ENCODE measurements around the gene ASAP3.
"Not testable (repeated sequence)": the region's sequence is repeated elsewhere in the genome, so short reads cannot be mapped to it uniquely, and the experiment has no call there.

Gene ASAP3

DNA sequence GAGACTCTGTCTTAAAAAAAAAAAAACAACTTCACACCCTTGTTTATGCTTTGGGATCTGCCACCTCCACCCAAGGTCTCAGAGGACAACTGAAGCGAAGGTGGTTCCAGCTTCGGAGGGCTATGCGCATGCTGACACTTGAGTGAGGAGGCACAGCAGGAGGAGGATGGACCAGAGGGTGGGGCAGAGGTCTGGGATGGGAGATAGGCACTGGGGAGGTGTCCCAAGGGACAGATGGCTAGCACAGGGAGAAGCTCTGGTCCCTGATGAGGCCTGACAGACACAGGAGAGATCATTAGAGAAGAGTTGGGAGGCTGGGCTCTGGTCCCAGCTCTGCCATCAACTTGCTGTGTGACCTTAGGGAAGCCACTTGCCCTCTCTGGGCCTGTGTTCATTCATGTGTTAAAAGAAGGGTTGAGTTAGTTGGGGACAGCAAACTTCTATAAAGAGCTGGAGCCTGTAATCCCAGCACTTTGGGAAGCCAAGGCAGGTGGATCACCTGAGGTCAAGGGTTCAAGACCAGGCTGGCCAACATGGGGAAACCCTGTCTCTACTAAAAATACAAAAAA lies 30.2 kb upstream of the ASAP3 start:
- DNase-seq, result no peak

DNA sequence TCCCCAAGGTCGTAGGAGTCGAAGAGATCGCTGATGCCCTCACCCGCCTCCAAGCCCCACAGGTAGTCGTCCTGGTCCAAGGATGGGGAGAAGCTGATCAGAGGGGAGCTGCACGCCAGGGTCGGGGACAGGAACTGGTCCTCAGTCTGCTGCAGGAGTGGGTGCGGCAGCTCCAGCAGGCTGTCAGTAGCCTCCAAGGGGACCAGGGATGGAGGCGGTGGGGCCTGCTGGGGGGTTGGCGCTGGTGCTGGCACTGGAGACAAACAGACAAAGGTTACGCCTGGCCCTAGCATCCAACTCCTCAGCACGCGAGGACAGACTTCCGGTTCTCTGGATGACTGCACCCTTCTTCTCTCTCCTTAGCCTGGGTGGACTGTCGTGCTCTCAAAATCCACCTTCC lies 25.9 kb upstream of the ASAP3 start:
- DNase-seq, result no peak

DNA sequence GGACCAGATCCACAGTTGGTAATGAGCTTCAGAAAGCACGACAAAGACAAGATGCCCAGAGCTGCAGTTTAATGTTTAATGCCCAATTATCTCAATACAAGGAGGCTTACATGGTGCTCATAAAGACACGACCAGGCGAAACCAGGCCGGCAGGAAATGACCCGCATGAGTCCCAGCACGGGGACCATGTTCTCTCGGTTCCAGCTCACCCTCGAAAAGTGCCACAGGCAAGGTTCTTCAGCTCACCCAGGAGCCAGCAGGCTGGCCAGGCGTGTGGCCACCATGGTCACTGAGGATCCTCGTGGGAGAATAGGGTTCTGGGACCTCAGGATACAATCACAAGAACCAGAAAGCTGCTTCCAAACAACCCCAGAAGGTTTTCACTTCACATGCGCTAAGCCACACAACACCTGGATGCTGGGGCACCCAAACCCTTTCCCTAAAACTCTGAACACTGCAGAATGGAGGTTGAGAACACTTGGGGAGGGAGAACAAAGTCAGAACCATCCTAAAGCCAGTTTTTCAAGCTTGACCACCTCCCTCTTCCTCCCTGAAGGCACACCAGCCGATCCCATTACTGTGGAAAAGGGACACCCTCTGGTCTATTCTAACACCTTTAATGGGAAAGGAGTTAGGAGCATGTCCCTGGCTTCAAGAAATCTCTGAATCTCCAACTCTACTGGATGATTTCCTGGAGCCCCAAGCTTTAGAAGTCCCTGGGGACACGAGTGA lies 22.6 kb upstream of the ASAP3 start:
- DNase-seq, result no peak

DNA sequence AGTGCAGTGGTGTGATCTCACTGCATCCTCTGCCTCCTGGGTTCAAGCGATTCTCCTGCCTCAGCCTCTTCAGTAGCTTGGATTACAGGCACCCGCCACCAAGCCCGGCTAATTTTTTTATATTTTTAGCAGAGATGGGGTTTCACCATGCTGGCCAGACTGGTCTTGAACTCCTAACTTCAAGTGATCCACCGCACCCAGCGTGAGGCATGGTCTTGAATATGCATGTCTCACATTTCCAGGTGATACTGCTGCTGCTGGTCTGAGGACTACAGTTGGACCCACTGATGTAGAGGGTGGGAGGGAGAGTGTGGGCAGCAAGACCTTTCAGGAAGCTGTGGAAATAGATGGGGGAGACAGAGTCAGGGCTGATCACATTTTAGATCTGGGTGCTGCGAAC lies 21.9 kb upstream of the ASAP3 start:
- DNase-seq, result no peak

DNA sequence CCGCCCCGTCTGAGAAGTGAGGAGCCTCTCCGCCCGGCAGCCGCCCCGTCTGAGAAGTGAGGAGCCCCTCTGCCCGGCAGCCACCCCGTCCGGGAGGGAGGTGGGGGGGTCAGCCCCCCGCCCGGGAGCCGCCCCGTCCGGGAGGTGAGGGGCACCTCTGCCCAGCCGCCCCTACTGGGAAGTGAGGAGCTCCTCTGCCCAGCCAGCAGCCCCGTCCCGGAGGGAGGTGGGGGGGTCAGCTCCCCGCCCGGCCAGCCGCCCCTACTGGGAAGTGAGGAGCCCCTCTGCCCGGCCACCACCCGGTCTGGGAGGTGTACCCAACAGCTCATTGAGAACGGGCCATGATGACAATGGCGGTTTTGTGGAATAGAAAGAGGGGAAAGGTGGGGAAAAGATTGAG lies 20.2 kb upstream of the ASAP3 start:
- not testable (repeated sequence) for DNase-seq

DNA sequence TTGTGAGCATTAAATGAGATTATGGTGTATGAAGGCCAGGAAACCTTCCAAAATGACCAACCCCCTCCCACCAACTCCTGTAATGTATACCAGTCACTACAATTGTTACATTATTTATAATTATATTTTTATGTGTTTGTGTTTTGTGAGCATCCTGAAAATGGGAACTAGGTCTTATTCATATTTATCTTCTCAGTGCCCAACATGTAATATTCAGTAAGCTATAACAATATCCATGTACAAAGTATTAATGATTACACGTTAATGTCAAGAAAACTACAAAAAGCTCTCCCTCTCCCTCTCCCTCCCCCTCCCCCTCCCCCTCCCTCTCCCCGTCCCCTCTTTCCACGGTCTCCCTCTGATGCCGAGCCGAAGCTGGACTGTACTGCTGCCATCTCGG lies 19.0 kb upstream of the ASAP3 start:
- DNase-seq, result no peak

DNA sequence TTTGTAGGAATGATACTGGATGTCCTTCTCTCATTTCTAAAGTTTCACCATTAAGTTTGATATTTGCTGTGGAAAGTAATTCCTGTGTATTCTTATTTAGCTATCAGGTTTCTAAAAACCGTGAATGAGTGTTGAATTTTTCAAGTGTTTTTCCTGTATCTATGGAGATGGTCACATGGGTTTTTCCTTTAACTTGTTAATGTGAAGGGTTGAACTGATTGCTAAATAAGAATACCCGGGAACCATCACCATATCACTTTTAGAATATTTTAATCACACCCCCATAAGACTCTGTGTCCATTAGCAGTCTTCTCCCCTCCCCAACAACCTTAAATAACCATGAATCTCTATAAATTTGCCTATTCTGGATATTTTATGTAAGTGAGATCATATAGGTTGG lies 16.5 kb upstream of the ASAP3 start:
- no peak for DNase-seq

DNA sequence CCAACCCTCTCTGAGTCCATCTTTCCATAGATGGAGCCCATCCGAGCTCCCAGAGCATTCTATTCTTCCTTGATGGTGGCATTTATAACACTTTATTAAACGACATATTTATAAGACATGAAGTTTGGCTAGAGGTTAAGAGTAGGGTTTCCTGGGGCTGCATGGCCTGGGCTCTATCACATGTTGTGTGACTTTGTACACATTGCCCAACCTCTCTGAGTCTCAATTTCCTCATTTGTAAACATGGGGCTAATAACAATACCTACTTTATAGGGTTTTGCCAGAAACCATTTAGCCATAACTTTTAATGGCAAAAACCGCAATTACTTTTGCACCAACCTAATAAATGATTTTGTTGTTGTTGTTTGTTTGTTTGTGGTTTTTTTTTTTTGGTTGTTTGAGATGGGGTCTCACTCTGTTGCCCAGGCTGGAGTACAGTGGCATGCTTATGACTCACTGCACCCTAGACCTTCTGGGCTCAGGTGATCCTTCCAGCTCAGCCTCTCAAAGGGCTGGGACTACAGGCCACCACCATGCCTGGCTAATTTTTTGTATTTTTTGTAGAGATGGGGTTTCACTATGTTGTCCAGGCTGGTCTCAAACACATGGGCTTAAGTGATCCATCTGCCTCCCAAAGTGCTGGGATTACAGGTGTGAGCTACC lies 13.9 kb upstream of the ASAP3 start:
- no peak for DNase-seq

DNA sequence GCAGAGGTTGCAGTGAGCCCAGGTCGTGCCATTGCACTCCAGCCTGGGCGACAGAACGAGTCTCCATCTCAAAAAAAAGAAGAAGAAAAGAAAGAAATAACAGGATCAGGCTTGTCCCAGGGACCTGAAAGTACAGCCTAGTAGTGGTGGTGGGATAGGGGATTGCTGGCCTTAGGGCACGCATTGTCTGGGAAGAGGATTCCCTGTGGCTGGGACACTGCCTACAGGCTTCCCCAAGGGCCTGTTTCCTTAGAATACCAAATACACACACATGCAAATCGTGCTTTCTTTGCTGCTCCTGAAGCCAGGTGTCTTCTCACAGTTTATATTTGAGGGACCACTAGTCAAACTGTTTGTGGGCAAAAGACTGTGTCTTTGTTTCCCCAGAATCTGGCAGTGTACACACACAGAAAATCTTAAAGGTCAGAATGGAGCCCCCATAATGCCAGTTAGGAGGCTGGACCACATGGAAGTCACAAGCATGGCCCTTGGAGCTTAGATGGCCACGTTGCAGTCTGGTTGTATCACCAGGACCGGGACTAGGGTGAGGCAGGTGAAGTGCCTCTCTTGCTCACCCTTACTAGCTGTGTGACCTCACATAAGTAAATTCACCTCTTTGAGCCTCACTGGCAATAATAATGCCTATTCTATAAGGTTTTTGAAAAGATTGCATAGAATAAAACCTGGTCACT lies 12.7 kb upstream of the ASAP3 start:
- DNase-seq, result no peak

DNA sequence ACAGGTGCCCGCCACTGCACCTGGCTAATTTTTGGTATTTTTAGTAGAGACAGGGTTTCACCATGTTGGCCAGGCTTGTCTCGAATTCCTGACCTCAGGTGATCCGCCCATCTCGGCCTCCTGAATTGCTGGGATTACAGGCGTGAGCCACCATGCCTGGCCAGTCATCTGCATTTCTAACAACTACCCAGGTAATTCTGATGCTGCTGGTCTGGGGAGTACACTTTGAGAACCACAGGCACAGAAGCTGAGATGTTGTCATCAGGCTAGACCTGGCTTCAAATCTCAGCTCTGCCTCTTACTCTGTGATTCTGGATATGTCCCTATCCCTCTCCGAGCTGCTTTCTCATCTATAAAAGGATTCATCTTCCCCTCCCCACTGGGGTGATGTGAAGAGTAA lies 10.9 kb upstream of the ASAP3 start:
- not testable (repeated sequence) for DNase-seq

DNA sequence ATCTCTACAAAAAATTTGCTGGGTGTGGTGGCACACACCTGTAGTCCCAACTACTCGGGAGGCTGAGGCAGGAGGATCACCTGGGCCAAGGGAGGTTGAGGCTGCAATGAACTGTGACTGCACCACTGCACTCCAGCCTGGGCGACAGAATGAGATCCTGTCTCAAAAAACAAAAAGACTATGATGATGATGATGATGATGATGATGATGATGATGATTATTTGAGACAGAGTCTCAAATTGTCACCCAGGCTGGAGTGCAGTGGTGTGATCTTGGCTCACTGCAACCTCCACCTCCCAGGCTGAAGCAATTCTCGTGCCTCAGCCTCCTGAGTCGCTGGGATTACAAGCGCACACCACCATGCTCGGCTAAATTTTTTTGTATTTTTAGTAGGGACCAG lies 8.8 kb upstream of the ASAP3 start:
- not testable (repeated sequence) for DNase-seq

DNA sequence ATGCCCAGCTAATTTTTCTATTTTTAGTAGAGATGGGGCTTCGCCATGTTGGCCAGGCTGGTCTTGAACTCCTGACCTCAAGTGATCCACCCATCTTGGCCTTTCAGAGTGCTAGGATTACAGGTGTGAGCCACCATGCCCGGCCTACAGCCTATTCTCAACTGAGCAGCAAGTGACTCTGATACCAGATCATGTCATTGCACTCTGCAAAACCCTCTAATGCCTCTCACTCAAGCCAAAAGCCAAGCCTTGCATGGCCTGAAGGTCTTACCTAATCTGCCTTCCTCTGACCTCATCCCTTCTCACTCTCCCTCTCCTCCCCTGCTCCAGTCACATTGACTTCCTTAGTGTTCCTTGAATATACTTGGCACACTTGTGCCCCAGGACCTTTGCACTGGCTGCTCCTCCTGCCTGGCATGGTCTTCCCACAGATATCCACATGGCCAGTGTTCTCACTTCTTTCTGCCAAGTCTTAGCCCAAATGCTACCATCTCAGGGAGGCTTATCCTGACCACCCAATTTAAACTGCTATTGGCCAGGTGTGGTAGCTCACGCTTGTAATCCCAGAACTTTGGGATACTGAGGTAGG lies 8.2 kb upstream of the ASAP3 start:
- DNase-seq, result no peak

DNA sequence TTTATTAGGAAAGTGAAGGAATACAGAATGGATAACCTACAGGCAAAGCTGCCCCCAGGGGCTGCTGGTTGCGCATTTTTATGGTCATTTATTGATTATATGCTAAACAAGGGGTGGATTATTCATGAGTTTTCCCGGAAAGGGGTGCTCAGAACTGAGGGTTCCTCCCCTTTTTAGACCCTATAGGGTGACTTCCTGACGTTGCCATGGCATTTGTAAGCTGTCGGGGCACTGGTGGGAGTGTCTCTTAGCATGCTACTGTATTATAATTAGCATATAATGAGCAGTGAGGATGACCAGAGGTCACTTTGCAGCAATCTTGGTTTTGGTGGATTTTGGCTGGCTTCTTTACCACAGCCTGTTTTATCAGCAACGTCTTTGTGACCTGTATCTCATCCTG lies 5.9 kb upstream of the ASAP3 start:
- DNase-seq, result no peak

DNA sequence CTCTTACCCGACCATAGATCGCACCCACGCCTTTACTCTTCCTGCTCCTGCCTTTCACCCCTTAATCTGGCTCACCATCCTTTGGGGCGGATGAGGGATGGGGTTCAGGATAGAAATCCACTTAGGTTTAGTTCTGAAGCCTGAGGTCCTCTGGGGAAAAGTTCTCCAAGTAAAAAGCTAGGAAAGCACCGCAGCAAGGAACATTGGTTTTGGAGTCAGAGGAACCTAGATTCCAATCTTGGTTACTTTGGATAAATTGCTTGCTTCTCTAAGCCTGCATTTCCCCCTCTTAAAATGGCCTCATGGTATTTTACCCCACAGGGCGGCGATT lies 988 bp upstream of the ASAP3 start:
- no peak for DNase-seq

DNA sequence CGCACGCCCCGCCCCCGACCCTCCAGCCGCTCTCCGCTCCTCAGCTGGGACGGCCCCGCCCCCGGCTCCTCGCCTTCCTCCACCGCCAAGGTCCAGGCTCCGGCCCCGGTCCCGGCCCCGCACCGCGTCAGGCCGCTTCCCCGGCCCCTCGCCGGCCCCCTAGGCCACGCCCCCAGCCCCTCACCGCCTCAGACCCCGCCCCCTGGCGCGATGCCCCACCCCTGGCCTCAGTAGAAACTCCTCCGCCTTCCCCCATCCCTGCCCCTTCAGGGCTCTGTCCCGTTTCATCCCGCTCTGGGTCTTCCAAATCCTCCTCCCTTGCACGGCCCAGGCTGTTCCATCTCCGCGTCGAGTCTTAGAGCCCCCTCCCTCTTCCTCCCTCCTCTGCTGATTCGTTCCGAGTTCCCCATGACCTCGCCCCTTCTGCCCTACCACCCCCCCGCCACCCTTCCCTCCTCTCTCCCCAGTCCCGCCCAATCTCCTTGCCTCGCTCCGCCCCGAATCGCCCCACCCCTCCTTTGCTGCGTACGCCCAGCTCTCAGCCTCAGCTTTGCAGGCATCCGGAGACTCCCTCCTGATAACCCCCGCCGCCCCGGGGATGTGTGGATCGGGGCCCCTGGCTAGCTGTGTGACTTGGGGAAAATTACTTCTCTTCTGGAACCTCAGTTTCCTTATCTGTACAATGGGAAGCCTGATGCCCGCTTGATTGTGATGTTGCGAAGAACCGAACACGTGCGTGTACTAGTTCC lies 448 bp upstream of the ASAP3 start:
- DNase-seq, result no peak

DNA sequence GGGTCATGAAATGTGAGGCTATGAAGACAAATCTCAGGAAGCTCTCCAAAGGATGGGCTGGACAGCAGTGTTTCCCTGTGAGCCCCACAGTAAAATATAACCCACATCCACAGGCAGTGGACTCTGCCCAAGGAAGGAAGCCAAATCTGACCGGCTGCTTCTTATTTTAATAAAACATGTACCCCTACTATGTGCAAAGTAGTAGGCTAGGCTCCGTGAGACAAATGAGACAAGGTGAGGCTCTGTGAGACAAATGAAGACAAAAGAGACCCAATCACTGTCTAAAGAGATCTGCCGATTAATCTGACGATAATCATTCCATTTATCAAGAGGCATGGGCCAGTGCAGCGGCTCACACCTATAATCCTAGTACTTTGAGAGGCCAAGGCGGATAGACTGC lies 2.1 kb downstream of the ASAP3 start:
- no peak for DNase-seq

DNA sequence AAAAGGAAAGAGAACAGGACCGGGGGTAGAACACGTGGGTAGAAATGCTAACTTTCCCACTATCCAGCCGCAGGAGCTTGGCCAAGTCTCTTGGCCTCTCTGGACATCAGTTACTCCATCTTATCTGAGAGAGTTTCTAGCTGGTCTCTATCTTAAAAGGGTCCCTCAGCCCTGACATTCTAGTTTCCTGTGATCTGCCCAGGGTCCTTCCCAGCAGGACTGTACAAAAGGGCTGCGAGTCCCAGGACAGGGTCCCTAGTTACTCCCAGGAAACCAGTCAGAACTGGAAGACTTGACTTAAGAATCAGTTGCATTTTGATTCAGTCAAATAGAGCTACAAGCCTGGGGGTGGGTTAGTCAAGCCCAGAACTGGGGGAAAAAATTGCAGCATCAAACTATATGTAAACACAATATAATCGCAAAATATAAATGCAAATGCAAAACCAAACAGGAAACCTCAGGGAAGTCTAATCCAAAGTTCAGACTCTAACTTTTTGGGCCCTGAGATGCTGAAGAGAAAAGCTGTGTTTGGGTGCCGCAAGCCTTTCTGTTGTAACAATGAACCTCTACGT lies 2.9 kb downstream of the ASAP3 start:
- DNase-seq, result no peak

DNA sequence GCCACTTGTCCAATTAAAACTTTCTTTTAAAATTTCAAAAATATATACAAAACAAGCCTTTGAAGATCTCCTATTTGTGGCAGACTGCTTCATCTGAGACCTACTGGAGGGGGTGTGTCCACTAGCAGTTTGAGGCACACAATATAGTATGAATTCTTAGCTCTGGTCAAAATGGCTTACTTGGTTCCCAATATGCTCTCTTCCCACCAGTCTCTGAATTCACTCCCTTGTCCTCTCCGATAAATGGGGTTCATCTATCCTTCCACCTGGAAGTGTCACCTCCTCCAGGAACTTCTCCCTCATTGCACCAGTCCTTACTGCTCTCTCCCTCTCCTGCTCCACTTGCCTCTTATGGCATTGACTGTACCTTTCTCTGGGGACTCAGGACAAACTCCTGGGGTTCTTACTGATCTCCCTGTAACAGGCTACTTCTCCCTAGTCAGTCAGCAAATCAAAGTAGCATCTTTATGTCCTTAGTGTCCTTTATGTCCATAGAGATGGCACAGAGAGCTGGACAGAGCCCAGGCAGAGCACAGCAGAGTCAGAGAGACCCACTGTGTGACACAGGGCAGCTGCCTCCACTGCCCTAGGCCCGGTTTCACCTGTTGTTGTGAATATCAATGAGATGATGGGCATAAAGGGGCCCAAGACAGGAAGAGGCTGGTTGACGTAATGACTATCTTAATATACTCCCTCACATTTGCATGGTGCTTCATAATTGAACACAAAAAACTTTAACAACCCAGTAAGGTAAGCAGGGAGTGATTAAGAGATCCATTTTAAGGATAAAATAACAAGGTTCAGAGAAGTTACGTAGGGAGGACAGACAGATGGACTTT lies 3.6 kb downstream of the ASAP3 start:
- DNase-seq, result no peak

DNA sequence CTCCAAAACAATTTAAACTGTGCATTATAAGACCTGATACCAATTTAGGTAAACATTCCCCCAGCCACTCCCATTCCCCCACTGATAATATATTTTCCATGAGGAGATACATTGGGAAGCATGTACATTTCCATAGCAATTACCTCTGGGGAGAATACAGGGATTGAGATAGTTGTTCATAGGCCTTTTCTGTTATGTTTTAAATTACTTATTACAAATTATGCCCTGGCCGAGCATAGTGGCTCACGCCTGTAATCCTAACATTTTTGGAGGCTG lies 4.4 kb downstream of the ASAP3 start:
- no peak for DNase-seq

DNA sequence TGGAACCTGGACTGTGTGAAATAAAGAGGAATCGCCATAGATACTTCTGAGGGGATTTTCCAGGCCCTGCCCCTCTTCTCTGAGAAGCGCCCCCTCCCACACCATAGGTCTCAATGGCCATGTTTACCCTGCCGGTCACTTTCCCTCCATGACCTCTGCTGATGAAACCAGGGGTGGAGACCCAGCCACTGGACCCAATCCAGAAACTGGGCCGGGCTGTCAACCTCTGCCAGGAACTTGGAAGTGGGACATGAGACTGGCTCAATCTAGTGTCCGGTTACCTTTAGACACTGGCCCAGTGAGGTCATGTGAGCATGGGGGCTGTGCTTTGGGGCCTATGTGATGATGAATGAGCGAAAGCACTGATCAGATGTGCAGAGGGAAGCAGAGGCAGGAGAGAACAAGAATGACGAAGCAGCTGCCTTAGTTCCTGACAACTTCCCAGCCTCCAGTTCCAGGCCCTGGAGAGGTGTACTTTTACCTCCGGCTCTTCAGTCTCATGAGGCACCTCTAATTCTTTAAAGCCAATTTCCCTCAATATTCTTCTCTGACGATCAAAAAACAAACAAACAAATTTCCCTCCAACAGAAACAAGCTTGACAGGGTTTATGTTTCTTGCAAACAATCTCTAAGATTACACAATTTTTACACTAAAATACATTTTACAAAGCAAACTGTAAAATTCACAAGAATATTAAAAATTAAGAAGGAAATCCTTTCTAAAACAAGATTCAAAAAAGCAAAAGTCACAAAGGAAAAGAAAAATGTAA lies 4.9 kb downstream of the ASAP3 start:
- no peak for DNase-seq
